ENCODE results near the gene MRPL42. TPM values are rescaled to one million over a fixed set of nuclear protein-coding genes. Genes with fewer than 3 reads are reported as not detected.
A peak's percentile ranks its signal among the peaks of the same experiment; 100 is the strongest.

MRPL42 gene
- total and polyA plus RNA-seq, 5 donors from 2014 or later, result 43.2 to 121 (median 96.4) TPM

DNA sequence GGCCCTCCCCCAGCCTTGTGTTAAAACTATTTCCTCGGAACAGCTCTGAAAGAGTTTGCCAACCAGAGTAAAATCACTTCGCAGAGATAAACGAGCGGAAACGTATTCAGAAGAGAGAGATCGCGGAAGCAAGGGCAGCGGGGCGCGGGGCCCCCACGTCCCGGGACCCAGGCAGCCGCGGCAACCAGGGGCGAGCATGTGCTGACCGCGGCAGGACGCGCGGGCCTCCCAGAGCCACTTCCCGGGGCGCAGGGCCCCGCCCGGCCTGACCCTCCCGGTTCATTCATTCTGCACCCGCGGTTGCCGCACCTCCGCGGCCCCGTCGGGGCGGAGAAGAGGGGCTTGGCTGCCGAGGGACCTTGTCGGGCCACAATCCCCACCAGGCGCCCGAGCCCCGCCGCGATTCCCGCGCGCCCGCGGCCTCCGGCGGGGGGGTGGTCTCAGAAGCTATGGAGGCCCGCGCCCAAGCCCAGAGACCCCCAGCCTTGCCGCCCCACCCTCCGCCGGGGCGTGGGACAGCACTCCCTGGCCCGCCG lies 26.2 kb upstream of the MRPL42 start:
- H3K36me3 Mint-ChIP-seq, result no peaks in the 10 kb centered on the region
- H3K36me3 ChIP-seq (ENCODE audit: control insufficient read depth, insufficient read depth, low read length), result no peaks in the 10 kb centered on the region
- no peaks in the 10 kb centered on the region for H3K9me3 Mint-ChIP-seq
- H3K4me1 Mint-ChIP-seq, result peaks cover 47 to 64% (median 53%) of the 10 kb centered on the region in 4 donors
- H3K4me3 Mint-ChIP-seq, result peak overlapping the region; percentile 91 to 99 (median 96)
- H3K27ac ChIP-seq (ENCODE audit: insufficient read depth, low read length, poor library complexity, severe bottlenecking), result peak overlapping the region; percentile 95
- peaks cover 59% of the 10 kb centered on the region for H3K4me1 ChIP-seq (ENCODE audit: control insufficient read depth, insufficient read depth, low read length, poor library complexity, severe bottlenecking)
- peak overlapping the region; percentile 92 to 100 (median 94) for H3K27ac Mint-ChIP-seq
- no peaks in the 10 kb centered on the region for H3K27me3 ChIP-seq (ENCODE audit: control insufficient read depth, insufficient read depth, low read length)
- no peaks in the 10 kb centered on the region for H3K27me3 Mint-ChIP-seq
- ATAC-seq (ENCODE audit: low read depth in 2 of 2) (peak in 1 of 2 donors; percentile 9), DNase-seq (peak; percentile 41 to 74 (median 58))
- peak overlapping the region; percentile 85 for H3K4me3 ChIP-seq (ENCODE audit: low read depth, low read length)
- no peaks in the 10 kb centered on the region for H3K9me3 ChIP-seq (ENCODE audit: control insufficient read depth in 2 of 2, low read length in 2 of 2)

DNA sequence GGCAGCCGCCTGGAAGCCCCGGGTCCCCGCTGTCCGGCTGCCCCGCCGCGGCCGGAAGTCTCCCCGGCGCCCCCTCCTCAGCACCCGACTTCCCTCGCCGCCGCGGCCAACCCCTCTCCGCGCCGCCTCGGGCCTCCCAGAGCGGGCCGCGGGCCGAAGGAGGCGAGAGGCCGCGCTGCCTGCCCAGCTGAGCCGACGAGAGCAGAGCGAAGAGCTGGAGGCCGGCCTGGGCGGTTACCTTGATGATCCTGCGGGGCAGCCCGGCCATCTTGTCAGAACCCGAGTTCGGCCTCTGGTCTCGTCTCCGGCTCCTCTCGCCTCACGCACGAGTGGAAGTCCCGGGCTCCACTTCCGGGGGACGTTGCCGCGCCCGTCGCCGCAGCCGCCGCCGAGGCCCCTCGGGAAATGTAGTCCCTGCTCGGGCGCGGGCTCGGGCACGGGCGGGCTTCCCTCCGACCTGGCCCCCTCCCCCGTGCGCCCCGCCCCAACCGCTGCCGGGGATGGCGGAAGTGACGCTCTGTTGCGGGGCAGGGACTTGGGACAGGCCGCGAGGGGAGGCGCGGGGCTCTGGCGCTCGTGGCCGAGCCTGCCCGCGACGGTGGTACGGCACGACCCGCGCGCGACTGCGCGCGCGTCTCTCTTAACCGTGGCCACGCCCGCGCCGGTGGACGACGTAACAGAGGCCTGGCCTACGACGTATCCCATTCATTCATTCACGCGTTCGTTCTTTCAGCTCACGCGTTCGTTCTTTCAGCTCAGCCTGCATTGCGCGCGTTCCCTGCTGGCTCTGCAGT lies 25.5 kb upstream of the MRPL42 start, which contains the start of gene UBE2N:
UBE2N (minus strand) TSS at position 331 of the 794 bp plus-strand sequence; CDS start at position 268, 63 bp downstream.
- H3K36me3 ChIP-seq (ENCODE audit: control insufficient read depth, insufficient read depth, low read length), result no peaks in the 10 kb centered on the region
- peak within 1 kb of the TSS; percentile 94 to 99 (median 98) for H3K4me3 Mint-ChIP-seq
- H3K27ac Mint-ChIP-seq, result peak within 1 kb of the TSS; percentile 92 to 100 (median 99)
- DNase-seq, result peak; percentile 96 to 98 (median 98)
- ATAC-seq (ENCODE audit: low read depth in 2 of 2), result peak; percentile 87 to 88
- H3K9me3 ChIP-seq (ENCODE audit: control insufficient read depth in 2 of 2, low read length in 2 of 2), result no peaks in the 10 kb centered on the region
- peaks cover 40 to 57% (median 46%) of the 10 kb centered on the region in 4 donors for H3K4me1 Mint-ChIP-seq
- no peaks in the 10 kb centered on the region for H3K27me3 ChIP-seq (ENCODE audit: control insufficient read depth, insufficient read depth, low read length)
- H3K4me3 ChIP-seq (ENCODE audit: low read depth, low read length), result peak within 1 kb of the TSS; percentile 86
- no peaks in the 10 kb centered on the region for H3K9me3 Mint-ChIP-seq
- peak within 1 kb of the TSS; percentile 95 for H3K27ac ChIP-seq (ENCODE audit: insufficient read depth, low read length, poor library complexity, severe bottlenecking)
- no peaks in the 10 kb centered on the region for H3K27me3 Mint-ChIP-seq
- H3K36me3 Mint-ChIP-seq, result no peaks in the 10 kb centered on the region
- H3K4me1 ChIP-seq (ENCODE audit: control insufficient read depth, insufficient read depth, low read length, poor library complexity, severe bottlenecking), result peaks cover 52% of the 10 kb centered on the region

- ATAC-seq (ENCODE audit: low read depth in 2 of 2), result no peak
- Histone ChIP-seq H3K9me3 (ENCODE audit: control insufficient read depth in 2 of 2, low read length in 2 of 2) (no peaks in the 10 kb centered on the region), H3K36me3 (ENCODE audit: control insufficient read depth, insufficient read depth, low read length) (no peaks in the 10 kb centered on the region), H3K27ac (ENCODE audit: insufficient read depth, low read length, poor library complexity, severe bottlenecking) (peak overlapping the region; percentile 95), H3K27me3 (ENCODE audit: control insufficient read depth, insufficient read depth, low read length) (no peaks in the 10 kb centered on the region), H3K4me1 (ENCODE audit: control insufficient read depth, insufficient read depth, low read length, poor library complexity, severe bottlenecking) (peaks cover 49% of the 10 kb centered on the region), H3K4me3 (ENCODE audit: low read depth, low read length) (peak overlapping the region; percentile 86)
- Mint-ChIP-seq H3K9me3 (no peaks in the 10 kb centered on the region), H3K4me3 (peak overlapping the region; percentile 92 to 98 (median 94)), H3K27me3 (no peaks in the 10 kb centered on the region), H3K27ac (peak overlapping the region; percentile 91 to 100 (median 99)), H3K36me3 (no peaks in the 10 kb centered on the region), H3K4me1 (peaks cover 36 to 55% (median 45%) of the 10 kb centered on the region in 4 donors)
- DNase-seq, result peak in 1 of 3 donors; percentile 26
These were observed 24.6 kb upstream of the MRPL42 start for GRCh38 chr12:93442411-93443340.

- Histone ChIP-seq H3K4me3 (ENCODE audit: low read depth, low read length) (no peak overlapping the region), H3K36me3 (ENCODE audit: control insufficient read depth, insufficient read depth, low read length) (no peaks in the 10 kb centered on the region), H3K27ac (ENCODE audit: insufficient read depth, low read length, poor library complexity, severe bottlenecking) (no peak overlapping the region), H3K4me1 (ENCODE audit: control insufficient read depth, insufficient read depth, low read length, poor library complexity, severe bottlenecking) (peaks cover 49% of the 10 kb centered on the region), H3K9me3 (ENCODE audit: control insufficient read depth in 2 of 2, low read length in 2 of 2) (no peaks in the 10 kb centered on the region), H3K27me3 (ENCODE audit: control insufficient read depth, insufficient read depth, low read length) (no peaks in the 10 kb centered on the region)
- peak overlapping the region in 2 of 3 donors; percentile 99 to 100 for H3K27ac Mint-ChIP-seq
- H3K4me1 Mint-ChIP-seq, result peaks cover 33 to 53% (median 42%) of the 10 kb centered on the region in 4 donors
- H3K27me3 Mint-ChIP-seq, result no peaks in the 10 kb centered on the region
- no peaks in the 10 kb centered on the region for H3K9me3 Mint-ChIP-seq
- H3K4me3 Mint-ChIP-seq, result peak overlapping the region in 3 of 4 donors; percentile 93 to 98 (median 94)
- DNase-seq, result no peak
- no peak for ATAC-seq (ENCODE audit: low read depth in 2 of 2)
- H3K36me3 Mint-ChIP-seq, result no peaks in the 10 kb centered on the region
These were observed 23.7 kb upstream of the MRPL42 start for GRCh38 chr12:93443576-93443975.

- Histone ChIP-seq H3K4me3 (ENCODE audit: low read depth, low read length) (peak overlapping the region; percentile 69), H3K4me1 (ENCODE audit: control insufficient read depth, insufficient read depth, low read length, poor library complexity, severe bottlenecking) (peaks cover 28% of the 10 kb centered on the region), H3K9me3 (ENCODE audit: control insufficient read depth in 2 of 2, low read length in 2 of 2) (no peaks in the 10 kb centered on the region), H3K27me3 (ENCODE audit: control insufficient read depth, insufficient read depth, low read length) (no peaks in the 10 kb centered on the region), H3K36me3 (ENCODE audit: control insufficient read depth, insufficient read depth, low read length) (no peaks in the 10 kb centered on the region), H3K27ac (ENCODE audit: insufficient read depth, low read length, poor library complexity, severe bottlenecking) (peak overlapping the region; percentile 79)
- ATAC-seq (ENCODE audit: low read depth in 2 of 2) (peak; percentile 80 to 82), DNase-seq (peak in 2 of 3 donors; percentile 69 to 77)
- Mint-ChIP-seq H3K4me3 (peak overlapping the region; percentile 41 to 72 (median 71)), H3K9me3 (no peaks in the 10 kb centered on the region), H3K27me3 (peaks cover 8% of the 10 kb centered on the region), H3K4me1 (peaks cover 17 to 32% (median 25%) of the 10 kb centered on the region in 4 donors), H3K36me3 (no peaks in the 10 kb centered on the region), H3K27ac (peak overlapping the region; percentile 93 to 97 (median 97))
These were observed 19.6 kb upstream of the MRPL42 start for GRCh38 chr12:93447555-93448290.

DNA sequence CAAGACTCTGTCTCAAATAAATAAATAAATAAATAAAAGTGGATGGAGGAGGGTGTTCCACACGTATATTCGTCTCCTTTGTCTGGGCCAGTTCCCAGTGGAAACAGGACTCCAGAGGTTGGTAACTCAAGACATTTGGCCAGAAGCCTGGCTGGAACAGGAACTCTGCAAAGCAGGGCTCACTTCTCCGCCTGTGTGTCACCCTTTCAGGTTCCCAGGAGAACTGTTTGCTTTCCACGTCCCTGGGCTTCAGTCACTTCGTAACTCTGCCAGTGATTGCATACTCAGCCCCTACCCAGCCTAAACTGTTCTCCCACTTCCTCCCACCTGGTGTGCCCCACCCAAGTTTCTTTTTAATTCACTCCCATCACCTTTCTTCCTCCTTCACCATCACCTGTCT lies 18.5 kb upstream of the MRPL42 start:
- Mint-ChIP-seq H3K4me1 (peaks cover 16 to 28% (median 22%) of the 10 kb centered on the region in 4 donors), H3K27ac (peak overlapping the region; percentile 90 to 93 (median 91)), H3K9me3 (no peaks in the 10 kb centered on the region), H3K36me3 (no peaks in the 10 kb centered on the region), H3K4me3 (peak overlapping the region; percentile 23 to 79 (median 69)), H3K27me3 (peaks cover 8% of the 10 kb centered on the region)
- peaks cover 26% of the 10 kb centered on the region for H3K4me1 ChIP-seq (ENCODE audit: control insufficient read depth, insufficient read depth, low read length, poor library complexity, severe bottlenecking)
- no peak overlapping the region for H3K4me3 ChIP-seq (ENCODE audit: low read depth, low read length)
- peak overlapping the region; percentile 79 for H3K27ac ChIP-seq (ENCODE audit: insufficient read depth, low read length, poor library complexity, severe bottlenecking)
- H3K36me3 ChIP-seq (ENCODE audit: control insufficient read depth, insufficient read depth, low read length), result no peaks in the 10 kb centered on the region
- DNase-seq (peak in 1 of 3 donors; percentile 37), ATAC-seq (ENCODE audit: low read depth in 2 of 2) (no peak)
- H3K9me3 ChIP-seq (ENCODE audit: control insufficient read depth in 2 of 2, low read length in 2 of 2), result no peaks in the 10 kb centered on the region
- no peaks in the 10 kb centered on the region for H3K27me3 ChIP-seq (ENCODE audit: control insufficient read depth, insufficient read depth, low read length)

Measured in CD4-positive, CD25-positive, alpha-beta regulatory T cell (primary cell).